Activated CD8-positive, alpha-beta memory T cell treated with anti-CD3 and anti-CD28 coated beads for 24 hours (primary cell): ENCODE measurements around the gene MYL3.

Experiments used
- DNase-seq: peaks from one replicate; pipeline ENCODE4 v3.0.0-alpha.2; 2020

The MYL3 gene

DNA sequence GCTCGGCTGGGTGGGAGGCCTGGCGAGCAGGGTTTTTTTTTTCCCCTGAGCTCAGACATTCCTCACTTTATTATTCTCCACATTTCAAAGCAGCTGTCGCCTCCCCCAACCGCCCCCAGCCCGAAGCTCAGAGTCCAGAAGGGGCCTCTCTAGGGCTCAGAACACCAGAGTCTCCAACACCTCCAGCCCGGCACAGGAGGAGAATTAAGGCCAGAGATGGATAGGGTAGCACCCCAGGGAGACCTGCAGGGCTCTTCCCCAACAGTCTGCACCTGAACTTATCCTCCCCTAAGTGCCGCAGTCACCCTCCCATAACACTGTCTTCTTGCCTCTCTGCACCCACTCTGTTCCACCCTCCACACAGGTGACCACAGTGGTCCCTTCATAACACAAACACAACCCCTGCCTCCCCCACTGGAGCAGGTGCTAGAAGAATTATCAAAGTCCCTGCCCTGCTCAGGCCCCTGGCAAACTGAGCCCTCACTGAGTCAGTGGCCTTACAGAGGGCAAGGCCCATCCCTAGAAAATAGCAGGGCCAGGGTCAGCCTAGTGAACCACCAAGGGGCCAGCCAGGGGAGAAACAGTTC, 14.1 kb downstream of the MYL3 start:
- peak; percentile 49 for DNase-seq

- DNase-seq = peak; percentile 68
Observed at GRCh38 chr3:46848271-46849044, 14.8 kb downstream of the MYL3 start.

DNA sequence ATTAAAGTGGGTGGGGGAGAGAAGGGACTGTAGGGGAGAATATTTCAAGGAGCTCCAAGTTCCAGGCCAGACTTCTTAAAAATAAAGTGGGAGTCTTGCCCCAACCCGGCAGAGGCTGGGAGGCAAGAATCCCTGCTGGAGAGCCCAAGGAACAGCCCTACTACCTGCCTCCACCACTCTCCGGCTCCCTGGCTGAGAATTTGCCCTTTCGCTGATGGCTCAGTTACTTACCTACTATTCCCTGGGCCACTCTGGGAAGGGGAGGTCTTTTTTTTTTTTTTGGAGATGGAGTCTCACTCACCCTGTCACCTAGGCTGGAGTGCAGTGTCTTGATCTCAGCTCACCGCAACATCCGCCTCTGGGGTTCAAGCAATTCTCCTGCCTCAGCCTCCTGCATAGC, 15.5 kb downstream of the MYL3 start:
- no peak for DNase-seq

- DNase-seq = peak; percentile 60
Observed at GRCh38 chr3:46846624-46847542, 16.4 kb downstream of the MYL3 start.

- peak; percentile 86 for DNase-seq
Observed at GRCh38 chr3:46845860-46846623, 17.2 kb downstream of the MYL3 start.

GRCh38 chr3:46845397-46845859, 17.8 kb downstream of the MYL3 start:
- DNase-seq = no peak

- DNase-seq = no peak
Observed at GRCh38 chr3:46844881-46845312, 18.3 kb downstream of the MYL3 start.

GRCh38 chr3:46844397-46844796, 18.8 kb downstream of the MYL3 start:
- DNase-seq = peak; percentile 51

GRCh38 chr3:46843508-46843907, 19.7 kb downstream of the MYL3 start:
- no peak for DNase-seq

- no peak for DNase-seq
Observed at GRCh38 chr3:46840491-46840890, 22.8 kb downstream of the MYL3 start.

- no peak for DNase-seq
Observed at GRCh38 chr3:46838301-46838700, 24.9 kb downstream of the MYL3 start.

- no peak for DNase-seq
Observed at GRCh38 chr3:46835491-46835890, 27.8 kb downstream of the MYL3 start.

- DNase-seq = no peak
Observed at GRCh38 chr3:46835054-46835453, 28.2 kb downstream of the MYL3 start.

DNA sequence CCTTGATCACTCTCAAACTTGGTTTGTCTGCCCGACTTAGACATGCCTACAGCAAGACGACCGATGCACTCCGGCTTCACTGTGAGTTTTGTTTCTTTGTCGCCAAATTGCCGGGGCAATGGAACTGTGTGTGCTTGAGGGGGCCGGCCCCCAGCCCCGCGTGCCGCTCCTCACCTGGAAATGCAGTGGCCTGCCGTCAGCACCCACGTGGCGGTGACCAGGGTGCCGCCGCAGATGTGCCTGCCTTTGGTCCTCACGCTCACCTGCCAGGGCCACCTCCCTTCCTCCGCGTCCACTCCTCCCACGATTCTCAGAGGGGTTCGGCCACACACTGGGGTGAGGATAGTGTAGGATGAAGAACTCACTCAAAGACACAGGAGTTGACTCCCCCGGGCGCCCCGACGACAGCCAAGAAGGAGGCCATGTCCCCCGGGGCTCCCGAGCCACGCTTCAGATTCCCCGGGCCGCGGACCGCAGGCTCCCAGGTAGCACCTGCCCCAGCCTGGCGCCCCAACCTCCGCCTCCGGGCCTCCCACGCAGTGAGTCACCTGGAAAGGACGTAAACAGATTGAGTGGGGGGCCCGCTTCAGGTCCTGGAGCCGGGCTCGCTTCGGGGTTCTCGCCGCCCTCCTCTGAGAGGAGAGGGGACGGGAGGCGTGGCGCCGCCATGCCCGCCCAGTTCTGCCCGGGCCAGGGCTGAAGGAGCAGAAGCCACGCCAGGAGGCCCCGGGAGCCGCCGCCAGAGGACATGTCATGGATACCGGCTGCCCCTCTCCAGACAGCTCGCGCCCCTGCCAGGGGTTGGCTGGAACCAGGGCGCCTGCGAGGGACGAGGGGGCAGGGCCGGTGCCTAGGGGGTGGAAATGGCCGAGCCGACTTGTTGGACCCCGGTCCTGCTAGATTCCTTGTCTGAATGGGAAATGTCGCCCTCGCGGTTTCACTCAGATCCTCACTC, 29.6 kb downstream of the MYL3 start:
- no peak for DNase-seq

- DNase-seq = no peak
Observed at GRCh38 chr3:46831841-46832240, 31.4 kb downstream of the MYL3 start.

DNA sequence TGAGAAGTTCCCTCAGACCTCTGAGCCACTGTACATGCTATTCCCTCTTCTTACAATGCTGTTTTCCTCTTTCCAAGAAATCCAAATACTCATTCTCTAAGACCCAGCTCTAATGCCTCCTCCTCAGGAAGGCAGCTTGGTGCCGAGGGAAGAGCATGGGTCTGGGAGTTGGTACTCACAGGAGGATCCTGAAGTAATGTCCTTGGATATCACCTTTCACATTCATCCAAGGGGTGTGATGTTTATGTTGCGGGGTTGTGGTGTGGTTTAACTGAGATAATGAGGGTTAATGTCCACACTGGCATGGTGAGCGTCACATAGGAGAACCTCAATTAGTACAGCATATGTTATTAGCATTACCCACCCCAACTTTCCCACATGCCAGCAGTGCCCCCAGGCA, 31.9 kb downstream of the MYL3 start:
- no peak for DNase-seq

DNA sequence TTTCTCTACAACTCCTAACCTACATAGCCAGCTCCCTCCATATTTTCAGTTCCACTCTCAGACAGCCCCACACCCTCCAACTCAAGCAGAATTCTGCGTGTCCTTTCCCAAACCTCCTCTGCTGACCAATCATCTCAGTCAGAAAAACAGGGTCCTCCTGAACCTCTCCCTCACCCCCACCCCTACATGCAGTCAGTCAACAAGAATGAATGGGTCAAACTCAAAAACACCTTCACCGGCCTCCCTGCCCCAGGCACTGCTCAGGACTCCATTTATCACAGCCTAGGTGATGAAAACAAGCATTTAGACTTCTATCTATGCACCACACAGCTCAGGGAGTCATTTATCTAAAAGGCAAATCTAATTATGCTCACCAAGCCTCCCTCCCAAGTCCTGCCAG, 32.4 kb downstream of the MYL3 start:
- no peak for DNase-seq

- DNase-seq = peak; percentile 72
Observed at GRCh38 chr3:46829699-46830208, 33.5 kb downstream of the MYL3 start.

GRCh38 chr3:46825450-46825849, 37.8 kb downstream of the MYL3 start:
- DNase-seq = no peak

GRCh38 chr3:46824211-46824970, 38.9 kb downstream of the MYL3 start:
- no peak for DNase-seq
